HepG2 (cell line): ENCODE data around the gene NRG3. TPM values are rescaled to one million over a fixed set of nuclear protein-coding genes. Genes with fewer than 3 reads are reported as not detected.

ENCODE experiments used
- ZBTB44 ChIP-seq: sonication (generic); formaldehyde crosslinking; IDR thresholded peaks from 2 replicates; pipeline ENCODE4 v1.4.0; 2020; ENCODE audit warnings: missing genetic modification reagents
- ZNF407 ChIP-seq: sonication (generic); formaldehyde crosslinking; IDR thresholded peaks from one replicate; pipeline ENCODE4 v1.5.1; 2020; ENCODE audit warnings: mild to moderate bottlenecking, missing genetic modification reagents; ENCODE audit errors: not compliant biosample characterization
- ZNF850 ChIP-seq: sonication (generic); formaldehyde crosslinking; conservative IDR thresholded peaks from 2 replicates; pipeline ENCODE4 v1.9.0; 2021; ENCODE audit warnings: mild to moderate bottlenecking, missing genetic modification reagents
- polyA plus RNA-seq, 8 experiments: library from polyadenylated mRNA; depleted of rRNA in 3 of 8; stranded (reverse) in 7 of 8; unstranded in 1 of 8; fragments of >200 nt; fragmentation: Illumina TruSeq in 4 of 8; extraction: Trizol in 4 of 8; gene quantifications; 2 replicates each; pipeline versions ENCODE4 v1.2.1 to v1.2.3, GENCODE V29; 2011 to 2016; ENCODE audit warnings: low read depth in 4 of 8, missing spikeins in 1 of 8, mixed read lengths in 1 of 8; ENCODE audit not compliant: insufficient read depth in 1 of 8
- total RNA-seq, 5 experiments: library from RNA; depleted of rRNA; stranded (reverse); fragments of >200 nt; fragmentation: Illumina TruSeq; extraction: Trizol; gene quantifications; 2 replicates each; pipeline ENCODE4 v1.2.3, GENCODE V29; 2016; ENCODE audit warnings: low read depth in 1 of 5

Gene NRG3
- total and polyA plus RNA-seq, 2 of the 13 experiments (the other 11 are each of a cell fraction or from before 2014, with no cell fraction given) = not detected

- TF ChIP-seq ZNF407 (CRISPR knock-in tag) (no peak), ZBTB44 (CRISPR knock-in tag) (no peak), ZNF850 (no peak)
Observed at GRCh38 chr10:82267014-82267413, 392.0 kb downstream of the NRG3 start (continued).
